RWPE1 (cell line): Measurements from ENCODE around the gene TRPM1.
A peak's percentile ranks its signal among the peaks of the same experiment; 100 is the strongest.

Experiments used
- CTCF ChIA-PET: fragments of 350-600 bp; sonication (Branson Sonifier 250); formaldehyde crosslinking; extraction: SDS; loops from one replicate; lab custom pipeline; 2021; lab: Yijun Ruan, JAX
- POLR2A ChIA-PET: fragments of 400-600 bp; formaldehyde crosslinking; extraction: SDS; loops from one replicate; lab custom pipeline; 2020; ENCODE audit warnings: antibody characterized with exemption; ENCODE audit not compliant: low non-redundant PET; lab: Yijun Ruan, JAX
- DNase-seq: peaks from one replicate; pipeline ENCODE4 v3.0.0; 2012; ENCODE audit warnings: low spot score
- H3K27ac ChIP-seq: fragments of 450-650 bp; 2 replicates; pipeline ENCODE4 v1.5.1; 2017
- CTCF ChIP-seq: fragments of 450-650 bp; conservative IDR thresholded peaks from 2 replicates; pipeline ENCODE4 v1.5.1; 2017; ENCODE audit warnings: low read depth, mild to moderate bottlenecking

TRPM1 gene

DNA sequence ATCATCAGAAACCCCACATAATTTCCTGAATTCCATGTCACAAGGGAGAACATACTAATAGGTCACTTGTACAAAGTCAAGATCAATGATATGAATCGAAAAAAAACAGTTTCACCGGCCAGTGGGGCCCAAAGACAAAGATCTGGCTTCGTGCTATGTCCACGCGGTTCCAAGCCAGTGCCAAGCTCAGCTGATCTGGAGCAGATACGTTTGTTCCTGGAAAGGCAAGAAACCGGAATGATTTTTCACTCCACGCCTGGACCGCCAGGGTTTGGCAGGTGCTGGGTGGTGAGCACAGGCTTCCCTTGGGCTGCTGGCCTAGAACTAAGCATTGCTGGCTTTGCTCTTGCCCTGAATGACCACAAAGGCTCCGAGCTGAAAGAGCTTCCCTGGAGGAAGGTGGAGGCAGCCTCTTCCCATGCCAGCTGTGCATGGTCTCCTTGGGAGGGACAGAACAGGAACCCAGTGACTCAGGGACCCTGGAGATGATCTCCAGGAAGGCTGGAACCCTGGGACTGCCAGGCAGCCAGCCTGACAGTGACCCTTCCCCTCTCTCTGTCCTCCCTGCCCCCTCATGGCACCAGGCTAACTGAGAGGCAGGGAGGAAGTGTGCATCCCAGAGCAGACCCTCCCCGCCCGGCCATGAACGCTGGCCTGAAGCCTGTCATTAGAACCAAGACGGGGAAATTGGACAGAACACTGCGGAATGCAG lies 40.9 kb downstream of the TRPM1 start:
- no peak for TF ChIP-seq CTCF
- POLR2A ChIA-PET = no interaction called here
- CTCF ChIA-PET = interaction anchor here (0.8 kb wide), 1 partner anchor 309 kb away, joined by 3 read pairs; no protein-coding TSS in a partner anchor
- no peak overlapping the region for H3K27ac ChIP-seq
- no peak for DNase-seq

GRCh38 chr15:31058236-31058962 lies 43.1 kb downstream of the TRPM1 start:
- no peak overlapping the region for H3K27ac ChIP-seq
- ChIA-PET POLR2A (no interaction called here), CTCF (no interaction called here)
- no peak for DNase-seq
- TF ChIP-seq CTCF = no peak

DNA sequence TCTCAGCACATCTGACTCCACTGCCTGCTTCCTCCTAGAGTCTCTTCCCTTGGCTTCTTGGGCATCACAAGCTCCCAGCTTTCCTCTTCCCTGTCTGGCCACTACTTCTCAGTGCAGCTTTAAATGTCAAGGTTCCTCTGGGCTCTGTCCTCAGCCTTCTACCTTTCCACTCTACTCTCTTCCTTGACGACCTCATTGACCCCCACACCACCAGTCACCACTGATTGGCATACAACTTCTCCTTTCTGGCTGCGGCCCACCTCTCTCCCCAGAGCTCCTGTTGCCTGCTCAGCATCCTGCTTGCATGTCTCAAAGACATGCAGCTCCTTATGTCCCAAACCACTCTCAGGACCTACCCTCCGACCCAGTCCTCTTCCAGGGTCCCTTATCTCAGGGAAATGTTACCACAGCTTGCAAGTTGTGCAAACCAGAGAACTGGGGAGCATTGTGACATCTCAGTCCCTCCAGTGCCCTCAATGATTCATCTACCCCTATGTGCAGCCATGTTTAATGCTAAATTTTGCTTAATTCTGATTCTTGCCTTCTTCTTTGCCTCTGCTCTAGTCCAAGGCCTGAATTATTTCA lies 49.9 kb downstream of the TRPM1 start:
- CTCF ChIA-PET = no interaction called here
- no peak for TF ChIP-seq CTCF
- POLR2A ChIA-PET = no interaction called here
- DNase-seq = no peak
- no peak overlapping the region for H3K27ac ChIP-seq

DNA sequence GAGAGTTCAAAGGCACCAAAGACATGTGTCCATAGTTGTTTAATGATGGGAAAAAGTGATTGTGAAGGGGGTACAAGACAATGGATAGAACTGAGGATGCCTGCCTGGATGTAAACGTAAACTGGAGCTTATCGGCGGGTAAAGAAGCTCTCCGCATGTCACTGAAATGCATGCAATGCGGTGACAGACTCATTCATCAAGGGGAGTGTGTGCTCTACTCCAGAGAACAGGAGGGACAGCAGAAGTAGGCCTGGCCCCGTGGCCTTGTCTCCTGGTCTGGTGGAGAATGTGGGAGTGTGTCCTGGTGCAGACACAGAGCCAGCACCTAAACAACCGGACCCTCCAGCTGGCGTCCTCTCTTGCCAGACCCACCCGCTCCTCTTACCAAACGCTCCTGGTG lies 50.6 kb downstream of the TRPM1 start:
- POLR2A ChIA-PET = no interaction called here
- no peak for DNase-seq
- CTCF ChIA-PET = no interaction called here
- TF ChIP-seq CTCF = no peak
- H3K27ac ChIP-seq = no peak overlapping the region

DNA sequence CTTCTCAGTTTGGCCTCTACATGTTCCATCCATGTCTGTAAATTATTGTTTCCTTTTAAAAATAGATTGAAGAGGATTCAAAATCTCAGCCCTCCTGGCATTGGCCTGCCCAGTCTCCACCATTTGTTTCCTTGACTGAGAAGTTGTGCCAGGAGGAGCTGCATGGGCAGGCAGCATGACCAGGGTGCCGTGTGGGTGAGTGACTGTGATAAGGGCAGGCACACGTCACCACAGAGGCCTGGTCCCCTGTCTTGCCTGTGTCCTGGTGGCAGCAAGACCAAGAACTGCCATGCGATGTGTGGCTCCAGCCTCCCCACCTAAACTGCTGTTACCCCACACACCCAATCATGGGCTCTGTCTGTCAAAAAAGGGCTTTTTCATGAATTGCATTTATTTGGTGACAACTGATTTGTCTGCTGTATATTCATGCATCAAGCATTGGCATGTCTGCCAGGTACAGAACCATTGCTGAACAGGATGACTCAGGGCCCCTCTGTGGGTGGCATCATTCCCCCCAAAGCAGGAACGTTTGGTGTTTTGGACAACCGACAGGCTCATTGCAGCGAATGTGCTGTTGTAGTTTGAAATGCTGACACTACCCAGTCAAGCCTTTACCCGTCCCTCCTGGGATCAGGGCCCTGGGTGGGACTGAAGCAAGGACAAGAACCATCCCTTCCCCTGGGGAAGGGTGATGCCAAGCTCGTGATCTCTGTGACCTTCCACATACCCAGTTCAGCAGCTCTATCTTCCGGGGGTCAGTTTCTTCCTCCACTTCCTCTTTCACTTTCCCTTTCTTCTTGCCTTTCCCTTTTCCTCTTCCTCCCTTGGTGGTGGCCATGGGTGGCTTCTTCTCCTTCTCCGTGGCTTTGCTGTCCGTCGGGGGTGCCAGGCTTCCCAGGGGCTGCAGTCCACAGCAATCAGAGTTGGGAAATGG lies 51.6 kb downstream of the TRPM1 start:
- ChIA-PET CTCF (interaction anchor here (1.1 kb wide), 1 partner anchor 64 kb away, joined by 3 read pairs; no protein-coding TSS in a partner anchor), POLR2A (no interaction called here)
- DNase-seq = no peak
- peak overlapping the region; percentile 13 for H3K27ac ChIP-seq
- TF ChIP-seq CTCF = no peak
